KMS-11 (cell line): ENCODE results near the gene GLI1.
"Not testable (repeated sequence)": the region's sequence is repeated elsewhere in the genome, so short reads cannot be mapped to it uniquely, and the experiment has no call there.

Source experiments
- H2AFZ ChIP-seq: fragments of 200-600 bp; sonication (generic); 2 replicates; pipeline ENCODE4 v1.6.1; 2016; ENCODE audit warnings: antibody characterized with exemption, mixed run types, low read depth
- H3K27ac ChIP-seq: fragments of 200-600 bp; sonication (generic); 2 replicates; pipeline ENCODE4 v1.6.1; 2016; ENCODE audit warnings: mild to moderate bottlenecking, mixed run types
- H3K27me3 ChIP-seq: fragments of 200-600 bp; sonication (generic); 2 replicates; pipeline ENCODE4 v1.6.1; 2017; ENCODE audit warnings: mild to moderate bottlenecking, low read depth, mixed run types, moderate library complexity; ENCODE audit not compliant: insufficient read depth
- H3K36me3 ChIP-seq: fragments of 200-600 bp; sonication (generic); 2 replicates; pipeline ENCODE4 v1.6.1; 2017; ENCODE audit warnings: mild to moderate bottlenecking, mixed run types; ENCODE audit not compliant: insufficient read depth
- H3K4me1 ChIP-seq: fragments of 200-600 bp; sonication (generic); 2 replicates; pipeline ENCODE4 v1.6.1; 2016; ENCODE audit warnings: mild to moderate bottlenecking, low read depth, mixed run types; ENCODE audit not compliant: poor library complexity, severe bottlenecking
- H3K4me2 ChIP-seq: fragments of 200-600 bp; sonication (generic); 2 replicates; pipeline ENCODE4 v1.7.0; 2016; ENCODE audit warnings: mild to moderate bottlenecking, mixed run types
- H3K4me3 ChIP-seq: fragments of 200-600 bp; sonication (generic); IDR thresholded peaks from 2 replicates; pipeline ENCODE4 v1.6.1; 2017; ENCODE audit warnings: low read depth, low read length, mixed read lengths; ENCODE audit not compliant: insufficient read depth
- H3K79me2 ChIP-seq: fragments of 200-600 bp; sonication (generic); 2 replicates; pipeline ENCODE4 v1.6.1; 2016; ENCODE audit warnings: low read depth, mixed run types; ENCODE audit not compliant: insufficient read depth
- H3K9ac ChIP-seq: fragments of 200-600 bp; sonication (generic); 2 replicates; pipeline ENCODE4 v1.6.1; 2016; ENCODE audit warnings: mild to moderate bottlenecking, mixed run types
- H4K20me1 ChIP-seq: fragments of 200-600 bp; sonication (generic); 2 replicates; pipeline ENCODE4 v1.6.1; 2016; ENCODE audit warnings: mild to moderate bottlenecking, mixed run types; ENCODE audit not compliant: insufficient read depth
- CTCF ChIP-seq: fragments of 200-600 bp; sonication (generic); conservative IDR thresholded peaks from 2 replicates; pipeline ENCODE4 v1.6.1; 2017; ENCODE audit warnings: low read depth, mild to moderate bottlenecking, antibody characterized with exemption, low read length, moderate library complexity, mixed read lengths

Gene GLI1

GRCh38 chr12:57438400-57438799 lies 21.2 kb upstream of the GLI1 start:
- no peak for TF ChIP-seq CTCF
- Histone ChIP-seq H3K27ac (no peak overlapping the region), H3K4me2 (no peak overlapping the region), H3K4me3 (no peak overlapping the region), H4K20me1 (no peaks in the 10 kb centered on the region), H3K79me2 (no peaks in the 10 kb centered on the region), H2AFZ (no peak overlapping the region), H3K9ac (no peak overlapping the region), H3K27me3 (no peaks in the 10 kb centered on the region), H3K36me3 (no peaks in the 10 kb centered on the region), H3K4me1 (no peaks in the 10 kb centered on the region)

GRCh38 chr12:57439762-57440266 lies 19.8 kb upstream of the GLI1 start:
- Histone ChIP-seq H3K36me3 (no peaks in the 10 kb centered on the region), H2AFZ (no peak overlapping the region), H3K27ac (no peak overlapping the region), H4K20me1 (no peaks in the 10 kb centered on the region), H3K4me3 (no peak overlapping the region), H3K27me3 (no peaks in the 10 kb centered on the region), H3K79me2 (no peaks in the 10 kb centered on the region), H3K4me1 (no peaks in the 10 kb centered on the region), H3K9ac (no peak overlapping the region), H3K4me2 (no peak overlapping the region)
- no peak for TF ChIP-seq CTCF

GRCh38 chr12:57441393-57441792 lies 18.2 kb upstream of the GLI1 start:
- not testable (repeated sequence) for H3K27ac ChIP-seq, H3K27me3 ChIP-seq, H3K79me2 ChIP-seq, H3K9ac ChIP-seq, H3K4me2 ChIP-seq, H4K20me1 ChIP-seq, H3K36me3 ChIP-seq, H2AFZ ChIP-seq, H3K4me1 ChIP-seq, H3K4me3 ChIP-seq

GRCh38 chr12:57441846-57442427 lies 17.6 kb upstream of the GLI1 start:
- no peak overlapping the region for H3K9ac ChIP-seq
- no peaks in the 10 kb centered on the region for H4K20me1 ChIP-seq
- H3K36me3 ChIP-seq: no peaks in the 10 kb centered on the region
- H3K4me2 ChIP-seq: no peak overlapping the region
- H3K27me3 ChIP-seq: no peaks in the 10 kb centered on the region
- no peak for TF ChIP-seq CTCF
- no peak overlapping the region for H3K4me3 ChIP-seq
- no peak overlapping the region for H3K27ac ChIP-seq
- H2AFZ ChIP-seq: no peak overlapping the region
- no peaks in the 10 kb centered on the region for H3K79me2 ChIP-seq
- no peaks in the 10 kb centered on the region for H3K4me1 ChIP-seq

GRCh38 chr12:57444337-57444736 lies 15.2 kb upstream of the GLI1 start:
- H2AFZ ChIP-seq, H3K4me1 ChIP-seq: not testable (repeated sequence)

More at GRCh38 chr12:57444337-57444736, 15.2 kb upstream of the GLI1 start:
- H3K9ac ChIP-seq, H3K79me2 ChIP-seq, H4K20me1 ChIP-seq, H3K27me3 ChIP-seq, H3K27ac ChIP-seq, H3K4me3 ChIP-seq, H3K4me2 ChIP-seq, H3K36me3 ChIP-seq: not testable (repeated sequence)
